Effector CD8-positive, alpha-beta T cell (primary cell): Measurements from ENCODE around the gene ZBTB44.
"Not testable (repeated sequence)": the region's sequence is repeated elsewhere in the genome, so short reads cannot be mapped to it uniquely, and the experiment has no call there.

Source experiments
- DNase-seq: peaks from one replicate; lab custom pipeline; 2025; lab: John Stamatoyannopoulos, UW
- total RNA-seq, 4 experiments: gene quantifications; one replicate each; lab custom pipeline; 2026; lab: John Stamatoyannopoulos, UW

The ZBTB44 gene, protein sequence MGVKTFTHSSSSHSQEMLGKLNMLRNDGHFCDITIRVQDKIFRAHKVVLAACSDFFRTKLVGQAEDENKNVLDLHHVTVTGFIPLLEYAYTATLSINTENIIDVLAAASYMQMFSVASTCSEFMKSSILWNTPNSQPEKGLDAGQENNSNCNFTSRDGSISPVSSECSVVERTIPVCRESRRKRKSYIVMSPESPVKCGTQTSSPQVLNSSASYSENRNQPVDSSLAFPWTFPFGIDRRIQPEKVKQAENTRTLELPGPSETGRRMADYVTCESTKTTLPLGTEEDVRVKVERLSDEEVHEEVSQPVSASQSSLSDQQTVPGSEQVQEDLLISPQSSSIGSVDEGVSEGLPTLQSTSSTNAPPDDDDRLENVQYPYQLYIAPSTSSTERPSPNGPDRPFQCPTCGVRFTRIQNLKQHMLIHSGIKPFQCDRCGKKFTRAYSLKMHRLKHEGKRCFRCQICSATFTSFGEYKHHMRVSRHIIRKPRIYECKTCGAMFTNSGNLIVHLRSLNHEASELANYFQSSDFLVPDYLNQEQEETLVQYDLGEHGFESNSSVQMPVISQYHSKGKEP
- total RNA-seq, result 136 to 200 (median 148) reads per million in 4 experiments

DNA sequence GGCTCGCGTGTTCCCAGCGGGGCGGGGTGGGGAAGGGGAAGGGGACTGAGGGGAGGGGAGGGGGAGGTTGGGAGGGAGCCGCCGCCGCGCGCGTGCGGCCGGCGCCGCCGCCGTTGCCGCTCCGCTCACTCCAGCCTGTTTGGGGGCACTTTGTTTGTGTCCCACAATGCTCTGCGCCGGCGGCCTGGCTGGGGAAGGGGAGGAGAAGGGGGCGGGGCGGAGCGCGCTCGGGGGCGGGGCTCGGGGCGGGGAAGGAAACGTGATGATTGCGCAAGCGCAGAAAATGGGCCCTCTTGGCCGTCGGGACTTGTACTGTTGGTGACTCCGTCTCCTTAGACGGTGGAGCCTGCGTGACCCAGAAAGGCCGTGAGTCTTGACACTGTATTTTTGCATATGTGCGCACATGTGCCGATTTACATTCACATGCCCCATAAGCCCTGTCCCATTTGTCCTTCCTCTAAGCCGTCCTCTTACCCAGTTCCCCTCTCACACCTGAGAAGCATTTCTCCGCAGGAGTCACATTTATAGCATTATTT lies at the start of gene ZBTB44:
Gene ZBTB44, minus strand, starts transcription at position 168 of the 536 bp plus-strand sequence. CDS start 53,044 bp downstream, outside the sequence.
- DNase-seq, result peak; percentile 90

DNA sequence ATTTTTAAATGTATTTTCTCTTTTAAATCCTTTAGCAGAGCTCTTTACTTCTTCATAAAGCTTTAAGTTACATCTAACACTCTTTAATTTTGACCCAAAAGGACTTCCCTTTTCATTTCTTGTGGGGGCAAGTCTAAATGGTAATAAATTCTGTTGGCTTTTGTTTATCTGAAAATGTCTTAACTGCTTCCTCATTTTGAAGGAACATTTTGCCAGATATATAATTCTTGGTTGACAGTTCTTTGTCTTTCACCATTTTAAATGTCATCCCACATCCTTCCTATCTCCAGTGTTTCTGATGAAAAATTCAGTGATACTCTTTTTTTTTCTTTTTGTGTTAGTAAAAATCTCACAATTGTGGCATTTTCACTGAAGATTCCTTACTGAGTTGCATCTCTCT lies 44.7 kb upstream of the ZBTB44 start:
- no peak for DNase-seq

DNA sequence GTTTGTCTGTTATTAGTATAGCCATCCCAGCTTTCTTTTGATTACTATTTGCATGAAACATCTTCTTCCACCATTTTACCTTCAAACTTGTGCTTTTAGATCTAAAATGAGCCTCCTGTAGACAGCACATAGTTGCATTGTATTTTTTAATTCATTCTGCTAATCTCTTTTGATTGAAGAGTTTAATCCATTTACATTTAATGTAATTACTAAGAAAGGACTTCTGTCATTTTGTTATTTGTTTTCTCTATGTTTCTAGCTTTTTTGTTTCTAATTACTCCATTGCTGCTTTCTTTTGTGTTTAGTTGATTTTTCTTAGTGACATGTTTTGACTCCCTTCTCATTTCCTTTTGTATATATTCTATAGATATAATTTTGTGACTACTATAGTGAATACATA lies 43.7 kb upstream of the ZBTB44 start:
- no peak for DNase-seq

DNA sequence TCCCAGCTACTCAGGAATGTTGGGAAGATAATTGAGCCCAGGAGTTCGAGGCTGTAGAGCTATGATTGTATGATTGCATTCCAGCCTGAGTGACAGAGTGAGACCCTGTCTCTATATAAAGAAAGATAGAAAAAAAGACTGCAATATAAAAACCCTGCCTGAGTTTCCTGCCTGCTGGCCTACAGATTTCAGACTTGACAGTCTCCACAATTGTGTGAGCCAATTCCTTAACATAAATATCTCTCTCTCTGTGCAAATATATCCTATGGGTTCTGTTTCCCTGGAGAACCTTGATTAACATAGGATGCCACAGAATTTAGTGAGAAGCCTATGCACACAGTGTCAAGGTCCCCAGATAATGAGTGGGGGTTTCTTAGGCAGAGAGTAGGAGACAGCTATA lies 32.5 kb upstream of the ZBTB44 start:
- no peak for DNase-seq

DNA sequence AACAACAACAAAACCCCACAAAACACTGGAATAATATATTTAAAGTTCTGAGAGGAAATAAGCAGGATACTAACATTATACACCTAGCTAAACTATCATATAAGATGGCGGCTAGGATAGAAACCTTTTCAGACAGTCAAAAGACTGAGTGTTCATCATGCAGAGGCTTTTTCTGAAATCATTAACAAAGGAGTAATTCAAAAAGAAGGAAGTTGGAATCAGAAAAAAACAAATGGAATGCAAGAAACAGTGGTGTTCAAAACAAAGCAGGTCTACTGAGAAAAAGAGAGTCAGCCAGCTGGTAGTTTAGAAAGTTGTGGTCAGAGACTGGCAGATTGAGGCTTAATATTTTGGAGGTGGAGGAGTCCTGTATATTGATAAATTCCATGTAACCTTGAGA lies 30.1 kb upstream of the ZBTB44 start:
- DNase-seq, result no peak

DNA sequence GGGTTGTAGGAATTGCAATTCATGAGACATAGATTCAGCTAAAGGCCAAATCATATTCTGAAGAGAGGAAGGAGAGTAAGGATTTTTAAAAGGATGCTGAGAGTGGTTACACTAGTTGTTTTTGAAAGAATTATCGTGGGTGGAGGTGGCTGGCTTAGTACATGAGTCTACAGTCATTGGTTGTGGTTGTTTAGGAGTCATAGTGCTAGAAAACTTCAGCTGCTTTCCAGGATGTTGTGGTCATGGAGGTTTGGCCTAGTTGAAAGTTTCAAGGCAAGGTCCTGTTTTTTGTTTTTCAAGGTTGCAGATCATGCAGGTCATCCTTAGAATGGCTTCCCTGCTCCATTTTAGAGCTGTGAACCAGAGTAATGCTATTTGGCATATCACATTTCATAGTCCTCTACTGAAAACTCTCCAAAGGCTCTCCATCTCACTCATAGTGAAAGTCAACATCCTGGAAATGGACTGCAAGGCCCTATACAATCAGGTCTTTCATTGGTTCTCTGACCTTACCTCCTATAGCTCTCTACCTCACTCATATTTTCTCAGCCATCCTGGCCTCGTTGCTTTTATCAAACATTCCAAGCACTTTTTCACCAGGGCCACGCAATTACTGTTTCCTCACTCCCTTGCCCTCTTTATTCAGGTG lies 26.1 kb upstream of the ZBTB44 start:
- DNase-seq, result no peak

DNA sequence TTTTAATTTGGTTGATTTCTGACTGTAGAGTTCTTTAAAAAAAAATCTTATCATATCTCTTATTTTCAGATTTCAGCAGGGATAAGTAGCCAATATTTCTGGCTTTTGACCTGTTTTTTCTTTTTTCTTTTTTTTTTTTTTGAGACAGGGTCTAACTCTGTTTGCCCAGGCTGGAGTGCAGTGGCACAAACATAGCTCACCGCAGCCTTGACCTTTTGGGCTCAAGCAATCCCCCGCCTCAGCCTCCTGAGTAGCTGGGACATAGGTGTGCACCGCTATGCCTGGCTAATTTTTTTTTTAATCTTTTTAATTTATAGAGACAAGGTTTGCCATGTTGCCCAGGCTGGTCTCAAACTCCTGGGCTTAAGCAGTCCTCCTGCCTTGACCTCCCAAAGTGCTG lies 23.9 kb upstream of the ZBTB44 start:
- no peak for DNase-seq

DNA sequence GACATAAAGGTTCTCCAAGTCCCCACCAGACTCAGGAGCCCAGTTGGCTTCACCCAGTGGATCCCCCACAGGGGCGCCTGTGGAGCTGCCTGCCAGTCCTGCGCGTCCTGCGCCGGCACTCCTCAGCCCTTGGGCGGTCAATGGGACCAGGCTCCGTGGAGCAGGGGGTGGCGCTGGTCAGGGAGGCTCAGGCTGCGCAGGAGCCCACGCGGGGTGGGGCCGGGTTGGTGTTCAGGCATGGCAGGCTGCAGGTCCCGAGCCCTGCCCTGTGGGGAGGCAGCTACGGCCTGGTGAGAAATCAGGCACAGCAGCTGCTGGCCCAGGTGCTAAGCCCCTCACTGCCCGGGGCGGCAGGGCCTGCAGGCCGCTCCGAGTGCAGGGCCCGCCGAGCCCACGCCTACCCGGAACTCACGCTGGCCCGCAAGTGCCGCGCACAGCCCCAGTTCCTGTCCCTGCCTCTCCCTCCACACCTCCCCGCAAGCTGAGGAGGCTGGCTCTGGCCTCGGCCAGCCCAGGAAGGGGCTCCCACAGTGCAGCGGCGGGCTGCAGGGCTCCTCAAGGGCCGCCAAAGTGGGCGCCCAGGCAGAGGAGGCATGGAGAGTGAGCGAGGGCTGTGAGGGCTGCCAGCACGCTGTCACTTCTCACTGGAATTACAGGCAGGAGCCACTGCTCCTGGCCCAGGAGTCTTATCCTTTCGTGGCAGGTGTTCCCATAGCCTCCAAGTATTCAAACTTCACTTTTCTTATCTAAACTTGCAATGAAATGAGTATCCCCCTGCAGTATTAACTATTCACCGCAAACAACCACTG lies 22.8 kb upstream of the ZBTB44 start:
- DNase-seq, result no peak

DNA sequence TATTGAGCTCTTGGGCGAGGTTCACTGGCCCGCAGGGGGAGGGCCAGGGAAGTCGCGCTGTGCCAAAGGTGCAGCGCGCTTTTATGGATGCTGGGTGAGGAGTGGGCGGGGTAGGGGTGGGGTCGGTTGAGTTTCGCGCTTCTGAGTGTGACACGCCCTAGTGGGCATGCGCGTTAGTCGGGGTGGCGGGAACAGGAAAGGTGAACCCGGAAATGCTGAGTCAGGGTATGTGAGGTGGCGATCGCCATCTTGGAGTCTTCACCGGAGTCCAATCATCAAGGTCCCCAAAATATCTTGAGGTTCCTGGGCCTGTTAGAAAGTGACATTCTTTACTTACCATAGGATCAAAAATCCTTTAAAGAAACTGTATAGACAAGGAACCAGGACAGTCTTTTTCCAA lies 16.7 kb upstream of the ZBTB44 start:
- not testable (repeated sequence) for DNase-seq

DNA sequence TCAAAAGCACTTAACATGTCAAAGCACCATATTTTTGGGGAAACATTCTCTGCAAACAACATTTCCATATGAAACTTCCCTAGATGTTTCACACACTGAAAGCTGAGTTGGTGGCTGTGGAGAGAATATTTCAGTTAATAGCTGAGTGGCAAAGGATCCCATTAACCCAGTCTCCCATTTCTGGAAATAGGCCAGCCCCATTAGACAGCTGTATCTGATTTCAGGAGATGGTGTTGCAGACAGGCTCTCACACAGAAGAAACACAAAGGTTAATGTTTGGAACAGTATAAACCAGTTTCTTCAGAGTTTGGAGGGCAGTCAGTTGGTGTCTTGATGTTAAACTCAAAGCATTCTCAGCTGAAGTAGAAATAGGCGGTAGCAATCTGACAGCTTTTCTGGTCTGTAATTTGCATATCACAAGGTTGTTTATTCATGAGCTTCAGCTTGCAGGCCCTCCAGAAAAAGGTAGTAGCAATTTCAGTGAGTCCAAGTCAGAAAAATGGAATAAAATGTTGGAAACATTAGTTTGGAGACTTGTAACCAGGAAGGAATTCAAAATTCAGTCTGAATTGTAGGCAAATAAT lies 15.5 kb upstream of the ZBTB44 start:
- no peak for DNase-seq

DNA sequence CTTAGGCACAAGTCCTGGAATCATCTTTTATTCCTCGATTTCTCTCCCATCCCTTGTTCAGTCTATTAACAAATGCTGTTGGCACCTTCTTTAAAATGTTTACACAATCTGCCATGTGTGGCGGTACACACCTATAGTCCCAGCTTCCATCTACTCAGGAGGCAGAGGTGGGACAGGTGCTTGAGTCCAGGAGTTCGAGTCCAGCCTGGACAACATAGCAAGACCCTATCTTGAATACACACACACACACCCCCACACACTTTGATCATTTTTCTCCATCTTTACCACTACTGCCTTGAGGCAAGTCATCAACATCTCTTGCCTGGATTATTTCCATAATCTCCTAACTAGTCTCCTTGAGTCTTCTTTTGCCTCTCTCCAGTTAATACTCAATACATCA lies 13.7 kb upstream of the ZBTB44 start:
- DNase-seq, result no peak

DNA sequence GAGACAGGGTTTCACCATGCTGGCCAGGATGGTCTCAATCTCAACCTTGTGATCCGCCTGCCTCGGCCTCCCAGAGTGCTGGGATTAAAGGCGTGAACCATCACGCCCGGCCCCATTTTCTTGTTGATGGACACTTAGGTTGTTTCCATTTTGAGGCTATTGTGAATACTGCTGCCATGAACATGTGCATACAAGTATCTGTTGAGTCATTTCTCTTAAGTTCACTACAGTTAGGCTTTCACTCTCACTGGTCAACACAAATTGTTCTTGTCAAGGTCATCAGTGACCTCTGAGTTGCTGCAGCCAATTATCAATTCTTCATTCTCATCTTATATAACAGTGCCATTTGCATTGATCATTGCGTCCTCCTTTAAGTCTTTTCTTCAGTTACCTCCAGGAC lies 13.0 kb upstream of the ZBTB44 start:
- no peak for DNase-seq

DNA sequence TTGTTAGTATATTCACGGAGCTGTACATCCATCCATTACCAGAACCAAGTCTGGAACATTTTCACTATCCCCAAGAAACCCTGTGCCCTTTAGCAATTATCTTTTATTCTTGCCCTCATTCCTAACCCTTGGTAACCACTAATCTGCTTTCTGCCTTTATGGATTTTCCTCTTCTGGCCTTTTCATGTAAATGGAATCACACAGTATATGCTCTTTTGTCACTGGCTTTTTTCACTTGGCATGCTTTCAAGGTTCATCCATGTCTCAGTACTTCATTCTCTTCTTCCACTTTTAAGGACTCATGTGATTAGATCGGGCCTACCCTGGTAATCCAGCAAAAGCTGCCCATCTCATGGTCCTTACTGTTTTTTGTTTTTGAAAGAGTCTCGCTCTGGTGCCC lies 11.0 kb upstream of the ZBTB44 start:
- DNase-seq, result no peak

DNA sequence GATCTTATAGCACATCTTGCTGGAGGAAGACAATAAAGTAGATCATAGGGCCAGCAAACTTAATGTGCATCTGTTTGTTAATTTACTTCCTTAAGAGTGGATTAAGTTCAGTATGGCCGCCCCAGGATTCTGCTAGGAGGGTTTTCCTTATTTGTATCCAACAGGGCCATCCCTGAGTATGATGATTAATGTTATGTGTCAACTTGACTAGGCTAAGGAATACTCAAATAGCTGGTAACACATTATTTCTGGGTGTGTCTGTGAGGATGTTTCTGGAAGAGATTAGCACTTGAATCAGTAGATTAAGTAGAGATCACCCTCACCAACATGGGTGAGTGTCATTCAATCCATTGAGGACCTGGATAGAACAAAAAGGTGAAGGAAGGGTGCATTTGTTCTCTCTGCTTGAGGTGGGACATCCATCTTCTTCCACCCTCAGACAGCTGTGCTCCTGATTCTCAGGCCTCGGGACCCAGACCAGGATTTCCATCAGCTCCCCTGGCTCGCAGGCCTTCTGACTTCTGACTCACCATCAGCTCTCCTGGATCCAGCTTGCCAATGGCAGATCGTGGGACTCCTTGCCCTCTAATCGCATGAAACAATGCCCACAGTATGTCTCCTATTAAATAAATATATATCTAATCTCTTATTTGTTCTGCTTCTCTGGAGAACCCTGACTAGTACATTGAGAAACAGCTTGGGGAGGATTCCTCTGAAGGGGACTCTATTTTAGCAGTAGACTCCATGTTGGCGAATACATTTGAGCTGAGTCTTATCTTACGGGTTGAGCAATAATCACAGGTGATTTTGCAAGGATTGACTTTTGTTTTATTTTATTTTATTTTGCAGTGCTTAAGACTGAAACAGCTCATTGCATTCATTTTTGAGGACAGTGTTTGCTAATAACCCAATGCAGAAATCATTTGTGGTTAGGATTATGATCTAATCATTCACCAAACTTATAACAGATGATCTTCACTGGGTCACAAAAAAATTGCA lies 9.0 kb upstream of the ZBTB44 start:
- DNase-seq, result no peak

DNA sequence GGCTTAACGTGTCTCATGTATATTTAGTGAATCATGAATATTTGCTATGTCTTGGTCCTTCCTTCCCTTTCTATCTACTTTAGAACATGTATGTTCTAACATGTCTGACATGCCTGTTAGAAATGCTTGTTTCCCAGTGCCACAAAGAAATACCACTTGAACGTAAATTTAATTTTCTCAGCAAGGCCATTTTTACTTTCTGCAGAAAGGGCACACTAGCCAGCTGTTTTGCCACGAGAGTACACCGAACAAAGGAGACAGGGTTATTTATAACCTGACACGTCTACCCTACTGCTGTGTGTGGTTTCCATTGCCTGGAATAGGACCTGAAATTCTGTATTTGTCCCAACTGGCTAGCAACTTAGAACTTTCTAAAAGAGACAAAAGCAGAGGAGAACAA lies 7.4 kb upstream of the ZBTB44 start:
- no peak for DNase-seq

DNA sequence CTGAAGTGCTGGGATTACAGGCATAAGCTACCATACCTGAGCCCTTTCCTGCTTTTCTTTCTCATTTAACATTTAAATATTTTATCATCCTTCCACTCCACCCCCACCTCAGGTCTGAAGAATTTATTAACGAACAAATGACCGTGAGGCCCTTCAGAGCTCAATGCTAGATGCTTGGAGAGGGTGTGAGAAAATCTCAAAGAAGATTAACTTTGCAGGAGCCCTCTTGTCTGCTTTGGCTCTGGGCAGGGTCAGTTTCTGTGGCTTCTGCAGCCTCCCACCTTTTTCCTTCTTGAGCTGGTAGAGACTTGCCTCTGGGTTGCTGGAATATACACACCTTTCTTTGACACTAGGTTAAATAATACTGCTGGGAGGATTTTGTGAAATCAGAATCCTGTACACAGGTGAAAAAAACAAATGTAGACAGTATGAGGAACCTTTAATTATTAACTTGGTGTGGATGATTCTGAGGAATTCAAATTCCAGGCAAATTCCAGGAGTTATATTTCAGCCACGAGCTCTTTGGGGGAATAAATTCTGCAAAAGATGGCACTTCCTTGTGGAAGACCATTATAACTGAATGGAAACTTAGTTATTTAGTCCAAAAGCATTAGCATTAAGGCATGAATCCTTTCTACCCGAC lies 3.4 kb upstream of the ZBTB44 start:
- no peak for DNase-seq

DNA sequence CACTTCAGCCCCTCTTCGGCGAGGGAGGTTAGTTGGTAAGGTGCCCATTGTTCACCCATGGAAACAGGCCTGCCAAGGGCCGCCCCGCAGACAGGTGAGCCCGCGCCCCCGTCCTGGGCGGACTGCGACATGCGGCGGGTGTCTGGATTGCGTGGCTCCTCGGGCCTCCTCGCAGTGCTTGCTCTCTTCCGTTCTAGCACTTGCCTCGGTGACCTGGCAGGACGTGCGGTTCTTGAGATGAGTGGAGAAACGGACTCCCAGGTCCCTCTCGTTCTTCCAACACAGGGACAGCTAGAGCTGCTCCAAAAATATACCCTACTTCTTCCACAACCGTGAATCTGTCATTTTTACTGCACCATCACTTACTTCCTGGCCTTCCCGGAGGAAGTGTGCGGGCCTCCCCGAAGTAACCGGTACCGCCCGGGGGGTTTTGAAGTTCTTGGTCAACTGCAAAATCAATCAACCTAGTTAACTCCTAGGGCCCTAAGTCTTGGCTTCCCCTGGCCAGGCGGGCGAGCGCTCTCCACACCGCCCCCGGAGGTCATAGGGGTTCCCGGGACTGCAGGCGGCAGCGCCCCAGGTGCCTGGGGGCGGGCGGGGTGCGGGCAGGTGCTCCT lies 745 bp upstream of the ZBTB44 start:
- DNase-seq, result peak; percentile 35

DNA sequence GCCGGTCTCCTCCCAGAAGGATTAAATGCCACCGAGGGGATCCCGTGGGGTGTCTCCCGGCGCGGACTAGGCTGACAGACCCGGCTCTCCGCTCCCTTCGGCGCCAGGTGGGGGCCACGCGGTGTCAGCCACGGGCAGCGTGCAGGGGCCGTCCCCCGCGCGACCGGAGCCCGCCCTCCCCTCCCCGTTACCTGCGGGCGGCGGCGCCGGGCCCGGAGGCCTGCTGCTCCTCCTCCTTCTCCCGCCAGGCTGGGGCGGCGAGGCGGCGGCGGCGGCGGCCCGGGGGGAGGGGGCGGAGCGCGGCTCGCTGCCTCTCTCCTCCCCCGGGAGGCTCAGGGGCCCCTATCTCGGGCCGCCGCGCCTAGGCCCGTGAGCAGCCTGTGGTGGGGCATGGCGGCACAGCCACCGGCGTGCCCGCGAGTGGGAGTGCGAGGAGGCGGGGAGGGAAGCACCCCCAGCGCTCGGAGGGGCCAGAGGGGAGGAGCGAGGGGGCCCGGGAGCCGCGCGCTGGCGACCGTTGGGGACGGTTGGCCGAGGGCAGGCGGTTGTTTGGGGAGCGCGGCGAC lies 450 bp downstream of the ZBTB44 start:
- DNase-seq, result peak; percentile 69
